GM19463 (cell line): ENCODE data around the gene FBXL5.
"Not testable (repeated sequence)": the region's sequence is repeated elsewhere in the genome, so short reads cannot be mapped to it uniquely, and the experiment has no call there.

Experiments used
- ATAC-seq: cut with Tn5 transposase; IDR thresholded peaks from one replicate; pipeline ENCODE4 v1.9.1; 2021; ENCODE audit warnings: mild to moderate bottlenecking, moderate library complexity; ENCODE audit not compliant: unreplicated experiment

The FBXL5 gene

DNA sequence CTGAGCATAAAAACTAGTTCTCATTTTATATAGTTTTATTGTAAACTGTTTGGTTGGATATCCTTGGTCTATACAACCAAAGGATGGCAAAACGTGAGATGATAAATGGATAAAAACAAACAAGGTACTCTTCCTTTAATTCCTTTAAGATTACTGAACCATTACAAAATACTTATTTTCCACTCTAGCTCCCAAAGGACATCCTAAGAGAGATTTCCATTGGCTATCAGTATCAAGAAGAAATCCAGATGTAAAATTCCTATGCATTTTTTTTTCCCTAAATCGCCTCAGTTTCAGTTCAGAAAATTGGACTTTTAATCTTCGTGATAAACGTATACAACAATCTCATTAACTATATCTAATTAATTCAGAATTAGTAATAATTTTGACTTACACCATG is 2.3 kb downstream of the FBXL5 start:
- ATAC-seq = no peak

DNA sequence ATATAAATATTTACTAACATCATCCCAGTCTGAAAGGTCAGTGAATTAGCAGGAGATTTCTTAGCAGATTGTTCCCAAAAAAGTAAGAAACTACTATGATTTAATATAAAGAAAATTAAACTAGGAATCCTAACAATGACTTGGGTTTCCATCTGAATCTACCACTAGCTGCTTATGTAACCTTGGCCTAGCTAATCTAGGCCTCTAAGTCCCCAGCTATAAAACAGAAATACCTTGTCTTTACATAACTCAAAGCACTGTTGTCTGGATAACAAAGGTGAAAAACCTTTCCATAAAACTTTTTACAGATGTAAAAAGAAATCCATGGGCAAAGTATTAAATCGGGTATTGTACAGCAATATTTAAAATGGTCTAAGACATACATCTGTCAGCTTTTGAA is 3.0 kb downstream of the FBXL5 start:
- no peak for ATAC-seq

DNA sequence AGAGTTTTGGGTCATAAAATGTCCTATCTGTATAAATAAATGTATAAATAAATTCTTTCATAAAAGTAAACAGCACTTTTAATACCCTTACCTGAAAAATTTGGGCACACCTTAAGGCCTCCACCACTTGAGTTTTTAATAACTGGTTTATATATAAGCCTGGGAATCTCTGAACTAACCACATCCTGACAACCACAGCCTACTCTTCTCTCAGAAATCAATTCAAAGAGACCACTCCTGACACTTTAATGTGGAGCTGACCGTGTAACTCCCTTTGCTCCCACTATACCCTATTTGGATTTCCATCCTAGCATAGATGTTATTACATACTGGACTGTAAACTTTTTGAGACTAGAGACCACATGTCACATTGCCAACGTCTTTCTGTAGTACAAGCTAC is 3.5 kb downstream of the FBXL5 start:
- ATAC-seq = no peak

DNA sequence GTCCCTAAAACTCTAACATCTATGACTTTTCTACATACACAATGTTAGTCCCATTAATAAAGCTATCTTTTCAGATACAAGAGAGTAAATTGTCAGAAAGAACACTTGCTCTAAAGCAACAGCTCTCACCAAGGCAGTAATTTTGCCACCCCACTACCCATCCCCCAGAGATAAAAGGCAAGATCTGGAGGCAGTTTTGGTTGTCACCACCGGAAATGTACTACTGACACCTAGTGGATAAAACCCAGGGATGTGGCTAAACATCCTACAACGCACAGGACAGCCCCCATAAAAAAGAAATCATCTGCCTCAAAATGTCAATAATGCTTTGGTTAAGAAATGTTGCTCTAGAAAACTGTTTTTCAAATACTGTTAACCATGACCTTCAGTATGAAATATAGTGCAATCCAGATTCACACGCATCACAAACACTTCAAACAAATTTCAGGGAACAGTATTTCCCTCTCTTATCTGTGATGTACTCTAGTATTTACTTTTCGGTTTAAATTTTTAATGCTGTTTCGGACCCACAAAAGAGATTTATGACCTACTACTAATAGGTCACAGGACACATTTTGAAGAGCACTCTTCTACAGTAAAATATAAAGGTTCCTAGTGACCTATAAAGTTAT is 5.1 kb downstream of the FBXL5 start:
- peak; percentile 41 for ATAC-seq

DNA sequence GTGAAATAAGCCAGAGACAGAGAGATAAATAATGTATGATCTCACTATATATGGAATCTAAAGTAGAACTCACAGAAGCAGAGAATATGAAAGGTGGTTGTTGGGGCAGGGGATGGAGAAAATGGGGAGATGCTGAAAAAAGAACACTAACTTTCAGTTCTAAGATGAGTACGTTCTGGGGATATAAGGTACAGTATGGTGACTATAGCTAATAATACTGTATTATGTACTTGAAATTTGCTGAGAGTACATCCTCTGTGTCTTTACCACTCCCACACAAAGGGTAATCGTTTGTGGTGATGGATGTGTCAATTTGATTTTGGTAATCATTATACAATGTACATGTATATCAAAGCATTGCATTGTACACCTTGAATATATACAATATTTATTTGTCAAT is 6.6 kb downstream of the FBXL5 start:
- ATAC-seq = peak; percentile 46

DNA sequence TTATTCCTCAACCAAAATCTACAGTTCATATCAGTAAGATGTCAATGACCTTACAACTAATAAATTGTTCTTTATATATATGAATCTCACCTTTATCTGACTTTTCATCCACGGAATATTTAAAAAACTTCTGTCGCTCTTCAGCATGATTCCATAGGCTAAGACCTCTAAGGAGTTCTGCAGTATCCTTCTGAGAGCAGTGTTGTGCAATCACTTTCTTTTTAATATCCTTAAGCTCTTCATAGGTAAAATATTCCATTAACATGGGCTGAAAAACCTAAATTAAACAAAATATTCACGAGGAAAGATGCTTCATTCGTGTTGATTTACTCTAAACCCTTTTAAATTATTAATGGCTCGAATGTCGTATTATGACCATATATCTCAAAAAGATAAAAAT is 16.7 kb downstream of the FBXL5 start:
- no peak for ATAC-seq

DNA sequence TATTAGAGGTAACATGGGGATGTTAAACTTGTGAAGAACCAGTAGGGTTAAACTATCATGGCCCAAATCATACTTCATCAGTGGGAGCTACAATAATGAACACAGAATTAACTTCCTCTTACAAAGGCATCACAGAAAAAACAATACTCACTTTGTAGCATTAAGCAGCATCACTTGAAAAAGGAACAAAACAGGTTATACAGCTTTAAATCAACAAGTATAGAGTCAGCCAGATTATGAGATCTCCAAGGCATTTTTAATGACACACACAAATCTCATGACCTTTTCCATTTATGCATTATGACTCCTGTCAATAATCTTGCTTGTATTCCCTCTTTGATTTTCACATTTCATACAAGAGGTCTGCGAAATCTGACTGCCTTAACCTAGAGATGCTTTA is 18.3 kb downstream of the FBXL5 start:
- ATAC-seq = no peak

DNA sequence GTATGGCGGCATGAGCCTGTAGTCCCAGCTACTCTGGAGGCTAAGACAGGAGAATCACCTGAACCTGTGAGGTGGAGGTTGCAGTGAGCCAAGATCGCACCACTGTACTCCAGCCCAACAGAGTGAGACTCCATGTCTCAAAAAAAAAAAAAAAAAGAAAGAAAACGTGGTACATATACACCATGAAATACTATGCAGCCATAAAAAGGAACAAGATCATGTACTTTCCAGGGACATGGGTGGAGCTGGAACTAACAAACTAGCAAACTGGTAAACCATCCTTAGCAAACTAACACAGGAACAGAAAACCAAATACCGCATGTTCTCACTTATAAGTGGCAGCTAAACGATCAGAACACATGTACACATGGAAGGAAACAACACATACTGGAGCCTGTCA is 37.8 kb downstream of the FBXL5 start:
- not testable (repeated sequence) for ATAC-seq

DNA sequence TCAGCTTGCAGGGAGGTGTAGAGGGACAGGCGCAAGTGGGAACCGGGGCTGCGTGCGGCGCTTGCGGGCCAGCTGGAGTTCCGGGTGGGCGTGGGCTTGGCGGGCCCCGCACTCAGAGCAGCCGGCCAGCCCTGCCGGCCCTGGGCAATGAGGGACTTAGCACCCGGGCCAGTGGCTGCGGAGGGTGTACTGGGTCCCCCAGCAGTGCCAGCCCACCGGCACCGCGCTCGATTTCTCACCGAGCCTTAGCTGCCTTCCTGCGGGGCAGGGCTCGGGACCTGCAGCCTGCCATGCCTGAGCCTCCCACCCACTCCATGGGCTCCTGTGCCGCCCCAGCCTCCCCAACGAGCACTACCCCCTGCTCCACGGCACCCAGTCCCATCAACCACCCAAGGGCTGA is 40.3 kb downstream of the FBXL5 start:
- ATAC-seq = not testable (repeated sequence)

DNA sequence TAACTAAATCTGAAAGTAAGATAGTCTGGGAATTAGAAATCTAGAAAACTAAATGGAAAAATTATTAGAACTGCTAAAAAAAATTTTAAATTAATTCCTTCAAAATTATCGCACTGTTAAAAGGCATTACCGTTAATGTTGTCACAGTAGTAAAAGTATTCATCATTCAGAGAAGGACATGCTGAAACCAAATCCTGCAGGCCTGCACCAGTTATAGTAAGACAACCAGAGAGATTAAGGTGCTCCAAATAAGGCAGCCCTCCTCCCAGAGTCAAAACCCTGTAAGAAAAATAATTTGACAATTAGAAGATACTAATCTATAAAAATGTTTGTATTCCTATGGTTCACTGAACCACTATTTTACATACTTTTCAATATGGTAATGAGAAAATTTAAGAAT is 43.0 kb downstream of the FBXL5 start:
- no peak for ATAC-seq

DNA sequence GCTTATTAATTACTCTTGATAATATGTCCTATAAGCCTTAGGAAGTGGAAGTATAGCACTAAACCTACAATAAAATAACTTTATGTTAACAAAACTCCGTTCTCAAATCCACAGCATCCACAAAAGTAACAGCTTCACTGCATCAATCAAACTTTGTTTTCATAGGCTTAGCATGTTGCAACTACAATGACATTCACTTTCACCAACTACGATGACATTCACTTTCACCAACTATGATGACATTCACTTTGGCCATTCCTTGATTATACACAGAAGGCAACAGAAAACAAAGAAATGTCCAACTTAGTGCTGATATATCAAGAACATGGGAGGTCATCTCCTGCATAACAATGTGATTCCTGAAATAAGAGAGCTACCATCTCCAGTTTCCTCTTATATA is 44.3 kb downstream of the FBXL5 start:
- ATAC-seq = no peak

DNA sequence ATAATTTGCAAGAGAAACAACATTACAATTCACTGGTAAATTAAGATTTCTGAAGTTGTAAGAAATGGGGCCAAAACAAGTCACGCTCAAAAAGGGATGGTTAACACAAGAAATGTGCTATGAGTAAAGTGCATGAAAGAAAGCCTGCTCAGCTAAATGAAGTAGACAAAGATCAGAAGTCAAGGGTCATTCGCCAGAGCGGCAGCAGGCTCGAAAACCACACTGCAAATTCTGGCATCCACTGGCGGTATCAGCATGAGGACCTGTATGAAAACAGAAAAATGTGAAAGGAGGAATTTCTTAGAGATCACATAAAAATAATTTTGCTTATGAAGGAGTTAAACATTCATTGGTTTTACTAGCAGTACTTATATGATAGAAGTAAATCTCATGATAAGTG is 49.6 kb downstream of the FBXL5 start:
- no peak for ATAC-seq

DNA sequence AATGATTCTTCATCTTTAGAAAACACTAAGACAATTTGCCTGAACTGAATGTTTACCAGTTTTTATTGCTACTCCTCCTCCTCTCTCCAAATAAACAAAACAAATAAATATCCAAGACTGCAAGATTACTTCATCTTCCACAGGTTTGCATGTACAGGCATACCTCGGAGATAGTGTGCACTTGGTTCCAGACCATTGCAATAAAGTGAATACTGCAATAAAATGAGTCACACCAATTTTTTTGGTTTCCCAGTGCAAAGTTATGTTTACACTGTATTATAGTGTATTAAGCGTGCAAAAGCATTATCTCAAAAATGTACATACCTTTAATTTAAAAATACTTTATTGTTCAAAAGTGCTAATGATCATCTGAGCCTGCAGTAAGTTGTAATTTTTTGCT is 53.3 kb downstream of the FBXL5 start:
- ATAC-seq = no peak

DNA sequence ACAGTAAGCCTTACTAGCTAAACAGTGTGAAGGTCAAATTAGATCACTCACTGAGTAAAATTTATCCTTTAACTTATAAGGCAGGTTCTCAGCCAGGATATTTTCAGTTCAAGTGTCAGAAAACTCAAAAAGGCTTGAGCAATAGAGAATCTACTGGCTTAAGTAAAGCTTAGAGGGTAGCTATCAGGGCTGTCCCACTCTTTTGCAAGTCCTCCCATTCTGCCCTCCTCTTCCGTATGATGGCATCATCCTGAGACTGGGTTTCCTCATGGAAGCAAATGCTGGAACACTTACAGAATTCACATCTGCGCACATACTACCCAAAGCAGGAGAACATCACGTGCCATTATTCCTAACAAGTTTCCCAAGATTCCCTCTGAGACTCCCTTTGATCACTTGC is 55.0 kb downstream of the FBXL5 start:
- no peak for ATAC-seq

DNA sequence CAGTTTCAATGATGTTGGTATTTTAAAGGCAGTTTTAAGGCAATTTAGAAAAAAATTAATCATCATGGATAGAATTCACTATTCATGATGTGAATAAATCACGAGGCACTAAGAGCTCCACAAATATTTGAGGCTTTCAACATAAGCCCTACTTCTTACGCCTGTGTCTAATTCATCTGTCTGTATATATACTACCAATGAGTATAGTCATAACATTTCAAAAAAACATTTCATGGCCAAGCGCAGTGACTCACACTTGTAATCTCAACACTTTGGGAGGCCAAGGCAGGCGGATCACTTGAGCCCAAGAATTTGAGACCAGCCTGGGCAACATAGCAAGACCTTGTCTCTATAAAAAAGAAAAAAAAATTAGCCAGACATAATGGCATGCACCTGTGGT is 56.5 kb downstream of the FBXL5 start:
- no peak for ATAC-seq

DNA sequence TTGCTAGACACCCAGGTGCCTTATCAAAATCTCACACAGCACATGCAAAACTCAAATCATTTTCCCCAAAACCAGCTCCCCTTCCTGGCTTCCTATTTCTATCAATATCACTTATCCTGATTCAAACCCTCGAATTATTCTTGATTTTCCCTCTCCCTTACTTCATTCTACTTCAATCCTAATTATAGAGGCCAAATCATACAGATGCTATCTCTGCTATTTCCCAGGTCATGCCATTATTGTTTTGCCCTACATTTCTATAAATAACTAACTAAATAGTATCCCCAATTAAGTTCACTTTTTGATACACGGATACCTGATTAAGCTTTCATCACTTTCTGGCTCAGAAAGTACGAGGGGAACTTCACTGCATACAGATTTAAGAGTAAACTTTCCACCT is 62.4 kb downstream of the FBXL5 start:
- ATAC-seq = no peak

DNA sequence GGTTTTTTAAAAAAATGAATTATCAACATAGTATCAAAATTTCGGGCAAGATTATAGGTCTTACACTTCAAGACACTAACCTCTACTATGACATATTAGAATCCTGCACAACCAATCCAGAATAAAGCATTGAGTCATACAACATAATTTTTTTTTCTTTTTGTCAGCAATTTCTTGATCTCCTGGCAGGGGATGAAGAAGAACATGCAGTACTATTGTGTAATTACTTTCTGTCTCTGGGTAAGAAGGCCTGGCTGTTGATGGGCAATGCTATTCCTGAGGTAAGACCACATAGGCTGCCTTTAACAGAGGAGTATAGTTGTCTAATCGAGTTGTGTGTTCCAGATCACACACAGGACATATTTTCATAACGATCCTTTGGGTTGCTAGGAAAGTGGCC is 67.5 kb downstream of the FBXL5 start:
- ATAC-seq = no peak

DNA sequence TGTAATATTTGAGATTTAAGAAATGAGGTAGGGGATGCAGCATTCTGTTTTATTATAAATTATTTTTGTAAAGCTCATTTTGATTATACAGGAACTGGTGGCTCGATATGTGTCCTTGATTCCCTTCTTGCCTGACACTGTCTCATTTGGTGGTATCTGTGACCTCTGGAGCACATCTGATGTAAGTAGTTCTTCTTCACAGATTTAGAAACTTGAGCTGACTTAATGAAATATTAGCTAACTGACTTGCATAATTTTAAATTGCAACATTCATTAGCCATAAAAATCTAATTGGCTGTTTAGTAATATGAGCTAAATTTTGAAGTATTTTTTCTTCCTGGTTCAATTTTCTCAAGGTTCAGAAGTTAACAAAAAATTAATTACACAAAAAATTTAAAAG is 69.1 kb downstream of the FBXL5 start:
- no peak for ATAC-seq

DNA sequence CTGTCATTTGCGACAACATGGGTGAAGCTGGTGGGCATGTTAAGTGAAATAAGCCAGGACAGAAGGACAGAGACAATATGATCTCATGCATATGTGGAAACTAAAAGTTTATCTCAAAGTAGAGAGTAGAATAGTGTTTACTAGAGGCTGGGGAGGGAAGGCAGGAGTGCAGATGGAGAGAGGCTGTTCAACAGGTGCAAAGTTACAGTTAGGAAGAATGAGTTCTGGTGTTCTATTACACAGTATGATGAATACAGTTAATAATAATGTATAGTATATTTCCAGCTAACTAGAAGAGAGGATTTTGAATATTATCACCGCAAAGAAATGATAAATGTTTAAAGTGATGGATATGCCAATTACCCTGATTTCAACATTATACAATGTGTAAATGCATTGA is 69.8 kb downstream of the FBXL5 start:
- no peak for ATAC-seq

DNA sequence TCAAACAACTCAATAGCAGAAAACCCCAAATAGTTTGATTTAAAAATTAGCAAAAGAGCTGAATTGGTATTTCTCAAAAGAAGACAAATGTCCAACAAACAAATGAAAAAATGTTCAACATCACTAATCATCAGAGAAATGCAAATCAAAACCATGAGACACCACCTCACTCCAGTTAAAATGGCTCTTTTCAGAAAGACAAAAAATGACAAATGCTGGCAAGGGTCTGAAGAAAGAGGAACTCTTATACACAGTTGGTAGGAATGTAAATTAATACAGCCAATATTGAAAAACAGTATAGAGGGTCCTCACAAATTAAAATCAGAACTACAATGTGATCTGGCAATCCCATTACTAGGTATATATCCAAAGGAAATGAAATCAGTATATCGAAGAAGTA is 70.4 kb downstream of the FBXL5 start:
- no peak for ATAC-seq

DNA sequence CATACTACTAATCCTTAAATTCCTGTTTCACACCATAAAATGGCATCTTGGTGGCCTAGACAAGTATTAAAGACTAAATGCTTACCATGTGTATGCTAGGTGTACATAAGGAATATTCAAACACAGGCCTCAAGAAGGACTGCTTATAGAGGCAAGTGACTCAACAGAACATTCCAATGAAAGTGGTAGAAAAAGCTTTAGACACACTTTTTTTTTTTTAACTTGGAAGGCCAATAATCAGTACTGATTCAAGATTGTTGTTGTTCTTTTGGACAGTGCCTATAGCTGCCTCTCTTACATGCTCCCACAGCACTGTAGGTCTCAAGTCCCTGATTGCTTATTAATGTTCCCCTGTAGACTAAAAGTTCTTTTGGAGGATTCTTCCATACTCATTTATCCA is 77.6 kb downstream of the FBXL5 start:
- ATAC-seq = no peak

DNA sequence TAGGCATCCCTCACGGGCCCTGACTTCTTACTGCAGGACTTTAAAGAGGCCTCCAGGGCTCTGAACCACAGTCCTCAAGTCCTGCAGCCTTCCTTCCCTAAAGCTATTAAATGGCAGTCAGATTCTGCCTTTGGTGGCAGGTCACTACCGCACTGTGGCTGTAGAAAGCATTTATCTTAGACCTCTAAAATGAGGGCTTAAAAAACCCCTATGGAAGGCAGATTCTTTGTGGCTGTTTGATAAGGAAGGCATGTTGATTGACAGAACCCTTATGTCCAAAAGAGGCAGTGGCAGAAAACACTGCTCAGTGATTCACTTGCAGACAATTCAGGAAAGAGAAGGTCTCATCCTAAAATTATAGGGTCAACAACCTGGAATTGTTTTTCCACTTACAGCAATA is 79.2 kb downstream of the FBXL5 start:
- no peak for ATAC-seq

DNA sequence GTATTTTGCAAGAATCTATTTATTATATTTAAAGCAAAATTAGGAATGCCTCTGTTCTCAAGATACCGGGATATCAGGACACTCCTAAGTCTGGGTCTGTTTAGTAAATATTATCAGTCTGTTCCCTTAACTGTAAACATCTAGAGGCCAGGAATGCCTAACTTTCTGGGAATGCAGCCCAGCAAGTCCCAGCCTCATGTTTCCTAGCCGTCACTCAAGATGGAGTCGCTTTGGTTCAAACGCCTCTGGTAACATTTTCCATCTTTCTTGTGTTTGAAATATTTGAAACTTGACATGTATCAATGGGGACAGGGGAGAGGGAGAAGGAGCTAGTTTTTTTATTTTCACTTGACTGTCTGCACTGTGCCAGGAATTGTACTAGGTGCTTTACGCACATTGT is 85.4 kb downstream of the FBXL5 start:
- ATAC-seq = no peak

DNA sequence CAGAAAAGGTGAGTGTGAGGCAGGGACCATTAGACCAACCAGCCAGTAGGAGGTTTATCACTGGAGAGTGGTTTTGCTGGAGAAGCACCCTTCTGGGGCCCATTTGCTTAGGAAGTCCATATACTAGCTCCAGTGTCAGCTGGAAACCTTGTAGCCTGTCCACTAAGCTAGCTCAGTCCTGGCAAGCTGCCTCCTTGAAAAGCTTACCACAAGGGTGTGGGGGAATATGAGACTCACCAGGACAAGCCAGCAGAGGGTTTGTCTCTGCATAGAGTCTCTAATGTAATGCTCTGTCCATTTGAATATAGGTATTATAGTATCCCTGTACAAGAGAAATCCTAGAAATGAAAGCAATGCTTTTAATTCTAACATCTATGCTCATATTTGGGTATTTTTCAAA is 86.3 kb downstream of the FBXL5 start:
- ATAC-seq = no peak
